ENCODE data around the gene RASSF10. TPM values are rescaled to one million over a fixed set of nuclear protein-coding genes. Genes with fewer than 3 reads are reported as not detected.

RASSF10 gene
- polyA plus RNA-seq, 2 of the 4 experiments (the other 2 are of a cell fraction), result 3.9 to 10.3 TPM

- no peak overlapping the region for H3K27ac ChIP-seq
- CTCF ChIA-PET, result interaction anchor here (1.0 to 1.3 kb wide), 3 partner anchors 22 to 698 kb away, joined by 3 to 5 read pairs (median 3); no protein-coding TSS in a partner anchor
- DNase-seq (ENCODE audit: low read depth in 1 of 2, low spot score in 1 of 2) (no peak), ATAC-seq (no peak), FAIRE-seq (no peak)
- TF ChIP-seq, protein P1, sequence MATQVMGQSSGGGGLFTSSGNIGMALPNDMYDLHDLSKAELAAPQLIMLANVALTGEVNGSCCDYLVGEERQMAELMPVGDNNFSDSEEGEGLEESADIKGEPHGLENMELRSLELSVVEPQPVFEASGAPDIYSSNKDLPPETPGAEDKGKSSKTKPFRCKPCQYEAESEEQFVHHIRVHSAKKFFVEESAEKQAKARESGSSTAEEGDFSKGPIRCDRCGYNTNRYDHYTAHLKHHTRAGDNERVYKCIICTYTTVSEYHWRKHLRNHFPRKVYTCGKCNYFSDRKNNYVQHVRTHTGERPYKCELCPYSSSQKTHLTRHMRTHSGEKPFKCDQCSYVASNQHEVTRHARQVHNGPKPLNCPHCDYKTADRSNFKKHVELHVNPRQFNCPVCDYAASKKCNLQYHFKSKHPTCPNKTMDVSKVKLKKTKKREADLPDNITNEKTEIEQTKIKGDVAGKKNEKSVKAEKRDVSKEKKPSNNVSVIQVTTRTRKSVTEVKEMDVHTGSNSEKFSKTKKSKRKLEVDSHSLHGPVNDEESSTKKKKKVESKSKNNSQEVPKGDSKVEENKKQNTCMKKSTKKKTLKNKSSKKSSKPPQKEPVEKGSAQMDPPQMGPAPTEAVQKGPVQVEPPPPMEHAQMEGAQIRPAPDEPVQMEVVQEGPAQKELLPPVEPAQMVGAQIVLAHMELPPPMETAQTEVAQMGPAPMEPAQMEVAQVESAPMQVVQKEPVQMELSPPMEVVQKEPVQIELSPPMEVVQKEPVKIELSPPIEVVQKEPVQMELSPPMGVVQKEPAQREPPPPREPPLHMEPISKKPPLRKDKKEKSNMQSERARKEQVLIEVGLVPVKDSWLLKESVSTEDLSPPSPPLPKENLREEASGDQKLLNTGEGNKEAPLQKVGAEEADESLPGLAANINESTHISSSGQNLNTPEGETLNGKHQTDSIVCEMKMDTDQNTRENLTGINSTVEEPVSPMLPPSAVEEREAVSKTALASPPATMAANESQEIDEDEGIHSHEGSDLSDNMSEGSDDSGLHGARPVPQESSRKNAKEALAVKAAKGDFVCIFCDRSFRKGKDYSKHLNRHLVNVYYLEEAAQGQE (IDR thresholded peaks at IDR 0.05), result no peak
- H3K4me3 ChIP-seq, result no peak overlapping the region
- no peak overlapping the region for H3K4me2 ChIP-seq
- no peaks in the 10 kb centered on the region for H3K4me1 ChIP-seq
- 59% methylated on average over 8 of the region's 8 CpGs for WGBS (ENCODE audit: missing lambda C conversion rate)
- POLR2A ChIA-PET, result no interaction called here
- H3K9me3 ChIP-seq, result no peaks in the 10 kb centered on the region
Observed at GRCh38 chr11:12986194-12986898, 22.8 kb upstream of the RASSF10 start.

DNA sequence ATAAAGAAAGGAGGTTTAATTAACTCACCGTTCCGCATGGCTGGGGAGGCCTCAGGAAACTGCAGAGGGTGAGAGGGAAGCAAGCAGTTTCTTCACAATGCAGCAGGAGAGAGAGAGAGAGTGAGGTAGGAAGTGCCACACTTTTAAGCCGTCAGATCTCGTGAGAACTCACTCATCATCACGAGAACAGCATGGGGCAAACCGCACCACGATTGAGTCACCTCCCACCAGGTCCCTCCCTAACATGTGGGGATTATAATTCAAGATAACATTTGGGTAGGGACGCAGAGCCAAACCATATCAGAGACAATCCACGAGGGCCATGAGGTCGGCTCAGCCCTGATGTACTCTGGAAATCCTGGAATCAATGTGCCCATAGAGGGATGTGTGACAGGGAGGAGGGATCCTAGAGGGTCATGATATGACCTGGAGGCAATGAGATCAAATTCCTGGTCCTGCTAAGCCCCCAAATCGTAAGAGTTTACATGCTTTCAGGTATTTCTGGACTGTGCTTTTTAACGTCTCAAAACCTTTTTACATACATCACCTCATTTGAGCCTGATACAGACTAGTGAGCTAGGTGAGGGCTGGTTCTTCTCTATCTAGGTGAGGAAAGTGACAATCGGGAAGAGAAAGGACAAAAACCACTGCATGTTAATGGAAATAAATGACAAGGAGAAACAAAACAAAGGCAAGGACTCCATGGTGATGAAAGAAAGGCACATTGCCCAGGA lies 19.5 kb upstream of the RASSF10 start:
- FAIRE-seq, result no peak
- no peak overlapping the region for H3K4me3 ChIP-seq

More for the DNA sequence above, 19.5 kb upstream of the RASSF10 start:
- CTCF ChIA-PET, result no interaction called here
- DNase-seq (ENCODE audit: low read depth in 1 of 2, low spot score in 1 of 2) (no peak), ATAC-seq (no peak)
- POLR2A ChIA-PET, result no interaction called here
- H3K4me2 ChIP-seq, result no peak overlapping the region
- H3K9me3 ChIP-seq, result no peaks in the 10 kb centered on the region
- TF ChIP-seq PBX3 (IDR thresholded peaks at IDR 0.05), result no peak
- TF ChIP-seq RCOR1 (IDR thresholded peaks at IDR 0.05; ENCODE audit: low read depth, low read length), result no peak
- no peak for TF ChIP-seq BHLHE40 (IDR thresholded peaks at IDR 0.05; ENCODE audit: low read depth, low read length)
- no peak for TF ChIP-seq CHD2 (IDR thresholded peaks at IDR 0.05; ENCODE audit: low read length, partially characterized antibody)
- no peak for TF ChIP-seq E2F6 (IDR thresholded peaks at IDR 0.05; ENCODE audit: borderline replicate concordance, low read depth)
- no peak for TF ChIP-seq RARB (CRISPR knock-in tag; IDR thresholded peaks at IDR 0.05)
- no peak for TF ChIP-seq CEBPB (IDR thresholded peaks at IDR 0.05)
- TF ChIP-seq, protein P1 (IDR thresholded peaks at IDR 0.05), result no peak
- TF ChIP-seq BCL3 (IDR thresholded peaks at IDR 0.05), result no peak
- no peak for TF ChIP-seq HOXB13 (CRISPR knock-in tag; IDR thresholded peaks at IDR 0.05; ENCODE audit: low read depth)
- H3K4me1 ChIP-seq, result no peaks in the 10 kb centered on the region
- H3K27ac ChIP-seq, result no peak overlapping the region
- WGBS (ENCODE audit: missing lambda C conversion rate), result 77% methylated on average over 13 of the region's 13 CpGs

All from A549 (cell line).